ENCODE measurements around the gene SEMA5B.

GRCh38 chr3:122966045-122966444 is 61.5 kb downstream of the SEMA5B start:
- TF ChIP-seq CTCF (IDR thresholded peaks at IDR 0.05): no peak
- no peak for TF ChIP-seq EP300 (IDR thresholded peaks at IDR 0.05)
